Esophagus muscularis mucosa (tissue), 3 donors: Measurements from ENCODE around the gene RIN3.

Experiments used
- CTCF ChIP-seq, 3 experiments: fragments of 200-600 bp in 2 of 3; fragments of 450-650 bp in 1 of 3; sonication (generic) in 2 of 3; IDR thresholded peaks; one replicate each; pipeline ENCODE4 v1.5.1; 2017 to 2019; ENCODE audit warnings: antibody characterized with exemption in 3 of 3, mild to moderate bottlenecking in 2 of 3, moderate library complexity in 1 of 3
- POLR2A ChIP-seq: fragments of 450-650 bp; IDR thresholded peaks from one replicate; pipeline ENCODE4 v1.6.1; 2017; ENCODE audit warnings: antibody characterized with exemption, moderate library complexity, mild to moderate bottlenecking, low read depth

GRCh38 chr14:92586963-92587699 lies 73.5 kb downstream of the RIN3 start:
- TF ChIP-seq CTCF (IDR thresholded peaks at IDR 0.05) (no peak), POLR2A (no peak)
